GM18867 (cell line): ENCODE measurements around the gene SPIRE1.
"Not testable (repeated sequence)": the region's sequence is repeated elsewhere in the genome, so short reads cannot be mapped to it uniquely, and the experiment has no call there.

Experiments used
- ATAC-seq: cut with Tn5 transposase; IDR thresholded peaks from one replicate; pipeline ENCODE4 v1.9.1; 2021; ENCODE audit warnings: mild to moderate bottlenecking, moderate library complexity; ENCODE audit not compliant: unreplicated experiment

The SPIRE1 gene

GRCh38 chr18:12599966-12600365 is 57.9 kb downstream of the SPIRE1 start:
- ATAC-seq: no peak

- ATAC-seq: no peak
Observed at GRCh38 chr18:12599543-12599942, 58.4 kb downstream of the SPIRE1 start.

- ATAC-seq: no peak
Observed at GRCh38 chr18:12598181-12598930, 59.6 kb downstream of the SPIRE1 start.

DNA sequence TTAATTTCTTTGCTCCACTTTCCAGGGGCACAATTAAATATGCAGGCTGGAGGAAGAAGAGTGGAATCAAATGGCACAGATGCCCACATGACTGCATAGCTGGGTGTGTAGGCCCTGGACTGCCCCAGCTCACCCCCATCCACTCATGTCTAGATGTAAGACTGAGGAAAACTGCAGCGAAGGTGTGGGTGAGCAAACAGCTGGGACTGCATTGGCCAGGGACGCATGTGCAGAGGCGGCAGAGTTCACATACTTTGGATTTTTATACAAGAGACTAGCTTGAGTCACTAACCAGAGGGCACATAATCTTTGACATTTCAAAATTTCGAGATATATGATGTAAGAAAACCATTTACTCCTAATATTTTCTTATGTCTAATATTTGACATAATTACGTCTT is 60.1 kb downstream of the SPIRE1 start:
- ATAC-seq: no peak

- ATAC-seq: no peak
Observed at GRCh38 chr18:12595571-12596255, 62.2 kb downstream of the SPIRE1 start.

DNA sequence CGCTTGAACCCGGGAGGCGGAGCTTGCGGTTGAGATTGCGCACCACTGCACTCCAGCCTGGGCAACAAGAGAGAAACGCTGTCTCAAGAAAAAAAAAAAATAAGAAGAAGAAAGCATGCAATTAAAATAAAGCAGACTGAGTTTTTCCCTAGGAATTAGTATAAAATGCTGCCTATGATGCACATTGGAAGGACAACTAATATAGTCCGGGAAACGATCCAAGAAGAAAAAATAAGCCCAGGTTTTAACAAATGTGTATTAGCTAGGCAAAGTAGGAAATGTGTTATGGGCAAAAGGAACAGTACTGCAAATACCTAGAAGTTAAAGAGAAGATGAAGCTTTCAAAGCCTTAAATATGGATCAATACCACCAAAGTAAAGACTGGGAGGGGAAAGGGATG is 64.0 kb downstream of the SPIRE1 start:
- no peak for ATAC-seq

DNA sequence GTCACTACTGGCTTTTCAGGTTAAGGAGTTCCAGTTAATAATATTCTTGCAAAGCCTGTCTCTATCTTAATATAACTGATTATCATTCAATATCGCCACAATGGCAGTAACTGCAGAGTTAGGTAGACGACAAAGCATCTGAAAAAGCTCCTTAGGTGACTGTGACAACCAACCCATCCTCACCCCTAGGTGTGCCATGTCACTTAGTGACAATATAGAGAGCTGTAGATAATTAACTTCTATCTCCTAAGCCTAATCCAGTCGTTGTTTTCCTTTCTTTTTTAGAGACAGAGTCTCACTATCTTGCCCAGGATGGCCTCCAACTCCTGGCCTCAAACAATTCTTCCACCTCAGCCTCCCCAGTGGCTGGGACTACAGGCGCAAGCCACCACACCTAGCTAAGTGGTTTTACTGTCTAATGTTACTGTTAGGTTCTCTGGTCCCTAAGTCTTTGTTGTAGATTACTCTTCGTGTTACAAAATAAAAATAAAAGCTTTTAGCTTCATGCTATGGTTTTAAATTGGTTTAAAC is 65.2 kb downstream of the SPIRE1 start:
- ATAC-seq: no peak

- no peak for ATAC-seq
Observed at GRCh38 chr18:12589448-12589847, 68.5 kb downstream of the SPIRE1 start.

- no peak for ATAC-seq
Observed at GRCh38 chr18:12586956-12587355, 71.0 kb downstream of the SPIRE1 start.

DNA sequence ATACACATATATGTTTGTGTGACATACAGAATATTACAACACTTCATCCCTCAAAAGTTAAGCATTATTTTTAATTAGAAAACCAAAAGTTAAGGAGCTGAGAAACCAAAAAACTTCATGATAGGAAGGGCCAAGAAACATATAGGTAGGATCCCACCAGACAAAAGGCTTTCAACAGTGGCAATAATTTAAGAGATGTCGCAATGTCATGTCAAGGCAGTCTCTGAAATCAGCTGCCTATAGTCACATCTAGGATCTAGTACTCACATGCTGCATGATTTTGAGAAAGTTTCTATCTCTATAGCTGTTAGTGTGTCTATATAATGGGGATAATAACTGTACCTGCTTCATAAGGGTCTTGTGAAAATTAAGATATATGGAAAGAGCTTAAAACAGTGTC is 72.7 kb downstream of the SPIRE1 start:
- no peak for ATAC-seq

GRCh38 chr18:12580630-12581342 is 77.1 kb downstream of the SPIRE1 start:
- ATAC-seq: no peak

DNA sequence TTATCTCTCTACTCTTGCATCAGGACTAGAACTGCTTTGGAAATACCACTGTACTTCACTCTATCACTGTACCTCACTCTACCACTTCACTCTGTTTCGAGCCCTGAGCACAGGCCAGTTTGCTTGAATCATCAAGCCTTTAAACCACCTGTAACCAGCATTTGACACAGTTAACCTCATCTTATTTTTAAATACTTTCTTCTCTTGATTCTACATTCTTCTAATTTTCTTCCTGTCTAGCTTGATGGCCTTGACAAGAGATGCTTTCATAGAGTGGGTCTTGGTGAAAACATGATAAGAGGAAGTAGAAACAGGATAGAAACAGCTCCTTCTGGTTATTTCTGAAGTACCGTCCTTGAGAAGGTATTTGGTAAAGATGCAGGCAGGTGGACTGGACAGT is 78.1 kb downstream of the SPIRE1 start:
- peak; percentile 57 for ATAC-seq

- no peak for ATAC-seq
Observed at GRCh38 chr18:12577848-12578247, 80.1 kb downstream of the SPIRE1 start.

DNA sequence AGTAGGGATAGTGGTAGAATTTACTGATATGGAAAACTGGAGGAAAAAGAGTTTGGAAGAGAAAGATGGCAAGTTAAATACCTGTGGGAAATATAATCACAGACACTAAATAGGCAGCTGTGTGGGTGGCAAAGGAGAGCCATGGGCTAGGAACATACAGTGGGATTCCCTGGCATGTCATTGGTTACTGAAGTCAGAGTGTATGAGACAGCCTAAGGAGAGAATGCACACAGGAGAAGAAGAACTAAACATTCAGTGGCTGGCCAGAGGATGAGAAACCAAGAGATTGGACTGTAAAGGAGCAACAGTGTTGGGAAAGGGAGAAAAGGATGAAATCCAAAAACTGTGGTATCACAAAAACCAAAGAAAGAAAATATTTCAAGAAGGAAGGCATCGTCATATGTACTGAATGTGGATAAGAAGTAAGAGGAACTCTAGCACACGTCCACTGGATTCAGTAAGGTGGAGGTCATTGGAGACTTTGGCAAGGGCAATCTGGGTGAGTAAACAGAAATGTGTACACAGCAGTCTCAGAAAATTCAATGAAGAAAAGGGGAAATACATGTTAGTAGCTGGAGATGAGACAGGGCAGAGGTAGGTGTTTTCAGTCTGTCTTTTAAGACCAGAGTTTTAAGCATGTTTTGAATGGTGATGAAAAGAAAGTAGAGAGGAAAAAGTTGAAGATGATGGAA is 83.3 kb downstream of the SPIRE1 start:
- no peak for ATAC-seq

- no peak for ATAC-seq
Observed at GRCh38 chr18:12571630-12572029, 86.3 kb downstream of the SPIRE1 start.

GRCh38 chr18:12569791-12570190 is 88.1 kb downstream of the SPIRE1 start:
- ATAC-seq: no peak

DNA sequence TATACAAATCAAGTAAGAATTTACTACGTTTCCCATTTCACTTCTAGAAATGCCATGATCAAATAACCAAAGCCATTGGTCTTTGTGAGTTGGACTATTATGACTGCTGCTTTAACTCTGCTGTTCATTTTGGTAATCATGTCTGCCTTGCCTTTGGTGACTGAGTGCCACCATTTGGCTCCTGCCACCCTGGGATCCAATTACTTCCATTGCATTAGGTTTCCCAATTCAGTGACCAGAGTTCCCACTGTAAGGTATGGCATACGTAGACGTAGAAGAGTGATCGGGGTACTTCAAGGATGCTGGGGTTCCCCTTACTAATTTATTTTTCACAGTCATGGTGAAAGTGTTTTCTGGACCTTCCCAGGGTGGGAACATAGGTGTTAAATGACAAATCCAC is 90.1 kb downstream of the SPIRE1 start:
- no peak for ATAC-seq

- ATAC-seq: no peak
Observed at GRCh38 chr18:12564861-12565260, 93.0 kb downstream of the SPIRE1 start.

GRCh38 chr18:12564378-12564777 is 93.5 kb downstream of the SPIRE1 start:
- no peak for ATAC-seq

GRCh38 chr18:12560600-12560999 is 97.3 kb downstream of the SPIRE1 start:
- ATAC-seq: not testable (repeated sequence)

DNA sequence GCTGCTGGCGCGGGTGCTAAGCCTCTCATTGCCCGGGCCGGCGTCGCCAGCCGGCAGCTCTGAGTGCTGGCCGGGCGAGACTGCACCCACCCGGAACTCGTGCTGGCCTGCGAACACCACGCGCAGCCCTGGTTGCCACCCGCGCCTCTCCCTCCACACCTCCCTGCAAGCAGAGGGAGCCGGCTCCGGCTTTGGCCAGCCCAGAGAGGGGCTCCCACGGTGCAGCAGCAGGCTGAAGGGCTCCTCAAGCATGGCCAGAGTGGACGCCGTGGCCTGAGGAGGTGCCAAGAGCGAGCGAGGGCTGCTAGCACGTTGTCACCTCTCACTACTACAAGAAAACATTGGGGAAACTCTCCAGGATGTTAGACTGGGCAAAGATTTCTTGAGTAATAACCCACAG is 98.6 kb downstream of the SPIRE1 start:
- ATAC-seq: no peak
